ENCODE measurements around the gene SMARCA2.
A peak's percentile ranks its signal among the peaks of the same experiment; 100 is the strongest.

SMARCA2 gene

DNA sequence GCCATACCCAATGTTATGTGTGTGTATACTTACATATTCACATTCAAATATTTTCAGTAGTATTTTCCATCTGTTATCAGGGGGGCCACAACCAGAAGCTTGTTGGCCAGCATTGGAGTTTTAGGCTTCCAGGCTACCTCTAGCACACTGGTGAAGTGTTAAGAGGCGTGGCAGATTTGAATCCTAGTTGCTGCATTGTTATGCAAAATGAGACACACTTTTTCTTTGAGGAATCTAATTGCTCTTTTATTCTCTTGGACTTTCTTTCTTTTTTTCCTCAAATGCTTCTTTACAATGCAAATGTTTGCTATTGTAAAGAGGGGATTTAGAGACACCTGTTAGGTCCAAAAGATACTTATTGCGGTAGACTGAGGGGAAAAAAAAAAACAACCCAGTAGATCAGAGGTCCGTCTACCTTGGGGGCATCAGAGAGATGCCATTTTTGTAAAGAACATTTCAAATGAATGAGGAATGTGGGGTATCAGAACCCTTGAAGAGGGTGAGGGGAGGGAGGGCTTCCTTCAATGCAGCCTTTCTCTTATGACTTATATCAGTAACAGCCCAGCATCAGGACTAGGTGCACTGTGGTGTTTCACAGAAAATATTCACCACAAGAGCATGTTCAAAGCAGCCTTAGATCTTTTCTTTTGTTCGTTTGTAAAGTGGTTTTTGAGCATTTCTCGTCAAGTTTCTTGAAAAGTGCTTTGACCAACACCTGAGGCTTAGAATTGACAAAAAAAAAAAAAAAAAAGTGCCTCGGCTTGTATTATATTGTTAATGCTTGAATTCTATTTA, 3.8 kb downstream of the SMARCA2 start:
- TF ChIP-seq, protein P1, sequence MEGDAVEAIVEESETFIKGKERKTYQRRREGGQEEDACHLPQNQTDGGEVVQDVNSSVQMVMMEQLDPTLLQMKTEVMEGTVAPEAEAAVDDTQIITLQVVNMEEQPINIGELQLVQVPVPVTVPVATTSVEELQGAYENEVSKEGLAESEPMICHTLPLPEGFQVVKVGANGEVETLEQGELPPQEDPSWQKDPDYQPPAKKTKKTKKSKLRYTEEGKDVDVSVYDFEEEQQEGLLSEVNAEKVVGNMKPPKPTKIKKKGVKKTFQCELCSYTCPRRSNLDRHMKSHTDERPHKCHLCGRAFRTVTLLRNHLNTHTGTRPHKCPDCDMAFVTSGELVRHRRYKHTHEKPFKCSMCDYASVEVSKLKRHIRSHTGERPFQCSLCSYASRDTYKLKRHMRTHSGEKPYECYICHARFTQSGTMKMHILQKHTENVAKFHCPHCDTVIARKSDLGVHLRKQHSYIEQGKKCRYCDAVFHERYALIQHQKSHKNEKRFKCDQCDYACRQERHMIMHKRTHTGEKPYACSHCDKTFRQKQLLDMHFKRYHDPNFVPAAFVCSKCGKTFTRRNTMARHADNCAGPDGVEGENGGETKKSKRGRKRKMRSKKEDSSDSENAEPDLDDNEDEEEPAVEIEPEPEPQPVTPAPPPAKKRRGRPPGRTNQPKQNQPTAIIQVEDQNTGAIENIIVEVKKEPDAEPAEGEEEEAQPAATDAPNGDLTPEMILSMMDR (IDR thresholded peaks at IDR 0.05; ENCODE audit: low read depth, low read length) = no peak
- H3K4me3 ChIP-seq (replicated peaks in 1 of 2; ENCODE audit: low read depth in 2 of 2, low read length in 2 of 2) = peak overlapping the region in 1 of 2 donors; percentile 71
- DNase-seq (ENCODE audit: low read depth in 2 of 2) = no peak

DNA sequence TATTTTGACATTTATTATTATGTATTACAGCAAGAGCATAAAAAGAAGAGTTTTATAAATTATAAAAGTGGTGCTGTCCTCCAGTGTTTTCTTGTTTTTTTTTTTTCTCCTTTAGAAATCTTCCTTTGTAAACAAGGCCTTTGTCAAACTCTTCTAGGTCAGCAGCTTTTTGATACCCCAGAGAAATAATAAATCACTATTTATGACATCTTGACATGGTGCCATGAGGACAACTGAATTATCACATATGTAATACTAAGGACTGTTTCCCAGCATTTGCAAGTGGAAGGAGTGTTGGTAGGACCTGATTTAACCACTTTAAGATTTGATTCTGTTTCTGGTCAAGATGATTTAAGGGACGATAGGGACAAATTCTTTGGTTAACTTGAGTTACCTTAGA, 4.6 kb downstream of the SMARCA2 start:
- H3K4me3 ChIP-seq (replicated peaks in 1 of 2; ENCODE audit: low read depth in 2 of 2, low read length in 2 of 2) = no peak overlapping the region
- DNase-seq (ENCODE audit: low read depth in 2 of 2) = no peak
- TF ChIP-seq, protein P1 (IDR thresholded peaks at IDR 0.05; ENCODE audit: low read depth, low read length) = no peak

DNA sequence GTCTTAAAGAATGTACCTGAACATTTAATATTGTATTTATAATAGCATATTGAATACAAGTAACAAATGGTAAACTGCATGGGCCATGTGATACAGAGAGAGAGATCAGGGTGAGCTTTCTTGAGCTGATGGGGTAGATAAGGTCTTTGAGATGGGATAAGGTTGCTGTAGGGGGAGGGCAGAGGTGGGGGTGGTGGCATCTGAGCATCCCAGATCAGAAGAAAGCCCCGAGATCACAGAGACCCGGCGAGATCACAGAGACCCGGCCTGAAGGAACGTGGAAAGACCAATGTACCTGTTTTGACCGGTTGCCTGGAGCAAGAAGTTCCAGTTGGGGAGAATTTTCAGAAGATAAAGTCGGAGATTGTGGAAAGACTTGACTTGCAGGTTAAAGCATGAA, 6.6 kb downstream of the SMARCA2 start:
- TF ChIP-seq, protein P1 (IDR thresholded peaks at IDR 0.05; ENCODE audit: low read depth, low read length) = no peak
- no peak for DNase-seq (ENCODE audit: low read depth in 2 of 2)
- H3K4me3 ChIP-seq (replicated peaks in 1 of 2; ENCODE audit: low read depth in 2 of 2, low read length in 2 of 2) = no peak overlapping the region

- H3K4me3 ChIP-seq (replicated peaks in 1 of 2; ENCODE audit: low read depth in 2 of 2, low read length in 2 of 2) = no peak overlapping the region
- TF ChIP-seq, protein P1 (IDR thresholded peaks at IDR 0.05; ENCODE audit: low read depth, low read length) = no peak
- no peak for DNase-seq (ENCODE audit: low read depth in 2 of 2)
Observed at GRCh38 chr9:2022560-2022959, 7.4 kb downstream of the SMARCA2 start.

GRCh38 chr9:2023042-2023441, 7.9 kb downstream of the SMARCA2 start:
- H3K4me3 ChIP-seq (replicated peaks in 1 of 2; ENCODE audit: low read depth in 2 of 2, low read length in 2 of 2) = no peak overlapping the region
- TF ChIP-seq, protein P1 (IDR thresholded peaks at IDR 0.05; ENCODE audit: low read depth, low read length) = no peak
- no peak for DNase-seq (ENCODE audit: low read depth in 2 of 2)

- TF ChIP-seq, protein P1 (IDR thresholded peaks at IDR 0.05; ENCODE audit: low read depth, low read length) = no peak
- H3K4me3 ChIP-seq (replicated peaks in 1 of 2; ENCODE audit: low read depth in 2 of 2, low read length in 2 of 2) = no peak overlapping the region
- no peak for DNase-seq (ENCODE audit: low read depth in 2 of 2)
Observed at GRCh38 chr9:2023532-2023931, 8.4 kb downstream of the SMARCA2 start.
